CD4-positive, alpha-beta T cell treated with Interleukin-10 for 1 hour (primary cell): Measurements from ENCODE around the gene LCN12.

ENCODE experiments used
- DNase-seq: peaks from one replicate; pipeline ENCODE4 v3.0.0-alpha.2; 2020

Gene LCN12

DNA sequence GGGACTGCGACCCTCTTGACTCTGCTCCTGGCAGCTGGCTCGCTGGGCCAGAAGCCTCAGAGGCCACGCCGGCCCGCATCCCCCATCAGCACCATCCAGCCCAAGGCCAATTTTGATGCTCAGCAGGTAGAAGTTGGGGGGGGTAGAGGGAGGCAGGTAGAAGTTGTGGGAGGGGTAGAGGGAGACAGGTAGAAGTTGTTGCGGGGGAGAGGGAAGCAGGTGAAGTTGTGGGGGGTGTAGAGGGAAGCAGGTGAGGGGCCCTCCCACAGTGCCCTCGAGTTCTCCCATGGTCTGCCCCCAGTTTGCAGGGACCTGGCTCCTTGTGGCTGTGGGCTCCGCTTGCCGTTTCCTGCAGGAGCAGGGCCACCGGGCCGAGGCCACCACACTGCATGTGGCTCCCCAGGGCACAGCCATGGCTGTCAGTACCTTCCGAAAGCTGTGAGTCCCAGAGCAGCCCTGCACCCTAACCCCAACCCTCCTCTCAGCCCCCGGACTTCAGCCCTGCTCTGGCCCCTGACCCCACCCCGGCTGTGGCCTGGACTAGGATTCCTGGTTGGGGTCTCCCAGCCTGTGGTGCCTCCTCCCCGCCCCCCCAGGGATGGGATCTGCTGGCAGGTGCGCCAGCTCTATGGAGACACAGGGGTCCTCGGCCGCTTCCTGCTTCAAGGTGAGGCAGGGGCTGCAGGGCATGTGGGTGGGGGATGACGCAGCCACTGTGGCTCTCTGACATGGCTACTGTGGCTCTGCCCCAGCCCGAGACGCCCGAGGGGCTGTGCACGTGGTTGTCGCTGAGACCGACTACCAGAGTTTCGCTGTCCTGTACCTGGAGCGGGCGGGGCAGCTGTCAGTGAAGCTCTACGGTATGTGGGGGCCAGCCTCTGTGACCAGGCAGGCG is 6.5 kb upstream of the LCN12 start:
- DNase-seq, result no peak

DNA sequence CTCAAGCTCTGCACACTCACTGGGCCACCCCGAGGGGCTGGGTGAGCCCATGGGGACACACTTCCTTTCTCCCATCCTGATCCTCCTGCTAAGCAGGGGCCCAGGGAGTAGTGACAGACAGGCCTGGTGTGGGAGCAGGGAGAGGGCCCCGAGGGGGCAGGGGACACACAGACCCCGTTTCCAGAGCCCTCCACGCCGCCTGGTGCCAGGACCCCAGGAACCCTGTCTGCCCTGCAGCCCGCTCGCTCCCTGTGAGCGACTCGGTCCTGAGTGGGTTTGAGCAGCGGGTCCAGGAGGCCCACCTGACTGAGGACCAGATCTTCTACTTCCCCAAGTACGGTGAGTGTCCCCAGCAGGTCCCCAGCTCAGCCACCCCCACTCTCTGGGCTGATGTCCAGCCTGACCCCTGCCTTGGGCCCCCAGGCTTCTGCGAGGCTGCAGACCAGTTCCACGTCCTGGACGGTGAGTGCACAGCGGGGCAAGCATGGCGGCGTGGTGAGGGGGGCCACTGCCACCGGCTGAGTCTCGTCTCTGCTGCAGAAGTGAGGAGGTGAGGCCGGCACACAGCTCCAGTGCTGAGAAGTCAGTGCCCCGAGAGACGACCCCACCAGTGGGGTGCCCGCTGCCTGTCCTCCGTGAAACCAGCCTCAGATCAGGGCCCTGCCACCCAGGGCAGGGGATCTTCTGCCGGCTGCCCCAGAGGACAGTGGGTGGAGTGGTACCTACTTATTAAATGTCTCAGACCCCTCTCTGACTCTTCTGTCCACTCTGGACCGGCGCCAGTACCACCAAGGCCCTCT is 5.6 kb upstream of the LCN12 start:
- no peak for DNase-seq

DNA sequence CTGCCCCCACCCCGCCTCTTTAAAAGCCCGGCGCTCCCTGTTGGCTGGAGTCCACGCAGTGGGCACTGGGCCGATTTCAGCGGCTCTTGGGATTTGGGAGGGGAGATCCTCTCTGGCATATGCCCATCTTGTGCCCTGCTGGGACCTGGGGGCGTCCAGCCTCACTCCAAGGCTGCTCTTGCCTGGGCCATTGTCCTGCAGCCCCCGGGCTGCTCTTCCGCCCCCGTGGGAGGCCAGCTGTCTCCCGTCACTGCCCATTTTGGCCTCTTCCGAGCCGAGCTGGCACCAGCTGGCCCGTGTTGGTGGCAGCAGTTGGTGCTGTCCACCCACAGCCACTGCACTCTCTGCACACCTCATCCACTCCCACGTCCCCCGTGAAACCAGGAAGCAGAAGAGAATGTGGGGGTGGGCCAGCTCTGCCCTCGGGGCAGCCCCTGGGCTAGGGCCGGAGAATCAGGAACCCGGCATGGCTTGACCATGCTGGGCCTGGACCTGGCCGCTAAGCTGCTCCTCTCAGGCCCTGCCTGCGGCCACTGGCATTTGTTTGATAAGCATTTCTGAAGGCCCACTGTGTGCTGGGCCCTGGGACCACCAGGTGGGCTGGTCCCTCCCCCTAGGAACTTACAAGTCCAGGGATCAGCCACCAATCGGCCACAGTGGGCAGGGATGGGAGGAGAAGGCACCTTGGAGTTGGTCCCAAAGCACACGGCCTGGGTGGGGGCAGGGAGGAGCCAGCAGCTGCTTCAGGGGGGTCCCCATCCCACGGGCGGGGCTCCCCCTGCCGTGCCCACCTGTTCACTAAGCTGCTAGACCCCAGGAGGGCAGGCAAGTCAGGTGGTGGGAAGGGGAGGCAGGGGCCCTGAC is 4.8 kb upstream of the LCN12 start:
- DNase-seq, result no peak

DNA sequence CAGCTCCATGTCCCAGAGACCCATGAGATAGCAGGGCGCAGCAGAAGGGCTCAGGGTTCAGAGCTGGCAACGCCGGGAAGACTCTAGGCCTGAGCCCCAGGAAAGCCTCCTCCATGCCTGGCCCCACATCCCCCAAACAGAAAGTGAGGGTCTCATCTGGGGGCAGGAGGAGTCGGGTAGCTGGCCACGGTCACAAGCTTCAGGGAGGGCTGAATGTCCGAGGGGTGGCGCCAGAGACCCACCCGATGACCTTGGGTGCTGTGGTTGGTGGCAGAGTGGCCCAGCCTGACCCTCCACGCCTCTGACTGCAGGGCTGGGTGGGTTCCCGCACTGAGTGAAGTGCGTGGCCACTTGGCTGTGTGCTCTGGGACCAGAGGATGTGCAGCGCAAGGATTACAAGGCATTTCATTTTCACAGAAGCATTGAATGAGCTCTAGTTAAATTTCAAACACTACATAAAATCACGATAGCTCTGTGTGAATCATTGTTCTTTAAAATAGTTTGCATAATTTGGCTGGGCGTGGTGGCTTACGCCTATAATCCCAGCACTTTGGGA is 4.0 kb upstream of the LCN12 start:
- DNase-seq, result peak; percentile 35

DNA sequence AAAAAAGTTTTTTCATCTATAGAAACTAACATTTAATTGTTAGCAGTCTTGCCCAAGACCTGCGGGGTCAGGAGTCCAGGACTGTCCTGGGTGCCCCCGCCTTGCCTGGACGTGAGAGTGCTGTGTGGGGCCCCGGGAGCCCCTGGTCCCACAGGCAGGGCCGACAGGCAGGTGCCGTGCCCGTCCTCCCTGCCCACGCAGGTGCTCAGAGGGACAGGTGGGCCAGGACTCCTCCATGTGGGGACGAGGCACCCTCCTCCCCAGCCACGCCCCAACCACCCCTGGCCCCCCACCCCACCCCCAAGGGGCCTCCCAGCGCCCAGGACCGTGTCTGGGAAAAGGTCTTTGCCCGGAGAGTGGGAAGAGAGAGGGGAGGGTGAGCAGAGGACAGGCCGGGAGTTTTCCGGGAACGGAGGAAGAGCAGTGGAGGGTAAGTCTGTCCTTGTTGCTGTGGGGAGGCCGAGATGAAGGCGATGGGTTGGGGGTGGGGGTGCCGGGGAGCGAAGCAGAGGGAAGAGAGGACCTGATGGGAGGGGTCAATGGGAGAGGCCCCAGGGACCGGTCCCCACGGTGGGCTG is 2.7 kb upstream of the LCN12 start:
- DNase-seq, result no peak

DNA sequence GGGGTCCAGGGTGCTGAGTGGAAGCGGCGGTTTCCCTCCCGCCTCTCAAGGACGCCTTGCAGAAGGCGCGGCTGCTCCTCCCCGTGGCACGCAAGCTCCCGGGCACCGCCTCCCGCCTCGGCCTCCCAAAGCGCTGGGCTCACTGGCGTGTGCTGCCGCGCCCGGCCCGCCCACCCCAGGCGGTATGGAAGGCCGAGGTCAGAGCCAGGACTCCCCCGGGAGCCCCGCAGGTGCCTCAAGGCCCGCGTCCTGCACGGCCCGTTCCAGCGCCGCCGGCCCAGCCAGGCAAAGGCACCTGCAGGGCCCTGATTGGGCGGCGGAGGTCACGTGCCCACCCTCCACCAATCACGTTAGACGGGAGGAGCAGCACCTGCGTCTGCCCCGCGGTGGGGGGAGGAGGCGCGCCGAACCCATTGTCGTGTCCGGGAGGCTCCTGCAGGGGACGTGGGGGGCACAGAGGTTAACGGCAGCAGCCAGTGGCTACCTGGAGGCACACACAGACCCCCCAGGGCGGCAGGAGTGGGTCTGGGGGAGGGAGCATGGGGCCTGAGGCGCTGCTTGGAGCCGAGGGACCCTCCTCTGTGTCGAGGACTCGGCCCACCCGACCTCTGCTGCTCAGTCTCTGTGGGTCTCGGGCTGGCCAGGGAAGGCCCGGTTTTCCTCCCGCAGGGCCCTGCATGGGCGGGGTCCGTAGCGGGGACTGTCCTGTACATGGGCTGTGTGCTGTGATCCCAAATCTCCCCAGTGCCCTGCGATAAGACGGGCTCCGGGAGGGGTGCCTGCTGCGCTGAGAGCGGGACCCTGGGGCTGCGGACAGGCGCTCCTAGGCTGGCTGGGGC is 2.0 kb upstream of the LCN12 start:
- DNase-seq, result peak; percentile 96

DNA sequence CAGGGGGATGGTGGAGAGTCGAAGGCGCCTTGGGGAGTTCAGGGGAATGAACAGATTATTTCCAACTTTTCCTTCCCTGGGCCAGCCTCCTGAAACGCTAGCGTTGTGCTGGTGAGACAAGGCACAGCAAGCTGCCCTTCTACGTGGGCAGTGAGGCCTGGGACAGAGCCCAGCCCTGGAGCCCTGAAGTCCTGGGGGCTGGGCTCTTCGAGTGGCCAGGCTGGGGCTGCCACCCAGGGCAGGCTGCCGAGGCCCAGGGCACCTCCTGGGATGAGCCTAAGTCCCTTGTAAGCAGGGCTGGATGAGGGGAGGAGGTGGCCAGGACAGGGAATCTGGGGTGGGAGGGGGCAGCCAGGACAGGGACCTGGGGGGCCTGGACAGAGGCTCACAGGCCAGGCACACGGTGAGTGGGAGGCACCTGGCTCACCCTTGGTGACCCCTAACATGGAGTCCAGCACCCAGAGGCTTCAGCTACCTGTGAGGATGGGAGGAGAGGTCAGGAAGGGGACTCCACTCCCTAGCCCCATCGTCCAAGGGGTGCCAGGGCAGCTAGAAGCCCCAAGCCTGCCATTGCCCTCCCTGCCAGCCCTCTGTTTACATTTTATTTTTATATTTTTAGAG is 1.3 kb upstream of the LCN12 start:
- no peak for DNase-seq

DNA sequence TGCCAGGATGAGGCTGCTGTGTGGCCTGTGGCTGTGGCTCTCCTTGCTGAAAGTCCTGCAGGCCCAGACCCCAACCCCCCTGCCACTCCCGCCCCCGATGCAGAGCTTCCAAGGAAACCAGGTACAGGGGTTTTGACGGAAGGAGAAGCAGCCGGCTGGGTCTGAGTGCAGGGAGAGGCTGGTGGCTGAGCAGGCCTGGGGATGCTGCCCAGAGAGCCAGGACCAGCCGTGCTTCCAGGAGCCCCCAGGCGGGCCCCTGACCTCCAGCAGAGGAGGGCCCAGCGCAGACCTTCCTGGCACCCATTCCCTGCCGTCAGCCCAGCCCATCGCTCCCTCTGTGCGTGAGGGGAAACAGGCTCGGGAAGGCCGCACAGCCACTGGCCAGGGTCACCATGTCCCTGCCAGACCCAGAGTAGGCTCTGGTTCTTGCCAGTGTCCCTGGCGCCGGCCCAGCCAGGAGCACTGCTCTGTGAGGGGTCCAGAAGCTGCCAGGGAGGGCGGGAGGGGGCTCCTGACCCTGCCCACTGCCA is 313 bp downstream of the LCN12 start:
- DNase-seq, result no peak

DNA sequence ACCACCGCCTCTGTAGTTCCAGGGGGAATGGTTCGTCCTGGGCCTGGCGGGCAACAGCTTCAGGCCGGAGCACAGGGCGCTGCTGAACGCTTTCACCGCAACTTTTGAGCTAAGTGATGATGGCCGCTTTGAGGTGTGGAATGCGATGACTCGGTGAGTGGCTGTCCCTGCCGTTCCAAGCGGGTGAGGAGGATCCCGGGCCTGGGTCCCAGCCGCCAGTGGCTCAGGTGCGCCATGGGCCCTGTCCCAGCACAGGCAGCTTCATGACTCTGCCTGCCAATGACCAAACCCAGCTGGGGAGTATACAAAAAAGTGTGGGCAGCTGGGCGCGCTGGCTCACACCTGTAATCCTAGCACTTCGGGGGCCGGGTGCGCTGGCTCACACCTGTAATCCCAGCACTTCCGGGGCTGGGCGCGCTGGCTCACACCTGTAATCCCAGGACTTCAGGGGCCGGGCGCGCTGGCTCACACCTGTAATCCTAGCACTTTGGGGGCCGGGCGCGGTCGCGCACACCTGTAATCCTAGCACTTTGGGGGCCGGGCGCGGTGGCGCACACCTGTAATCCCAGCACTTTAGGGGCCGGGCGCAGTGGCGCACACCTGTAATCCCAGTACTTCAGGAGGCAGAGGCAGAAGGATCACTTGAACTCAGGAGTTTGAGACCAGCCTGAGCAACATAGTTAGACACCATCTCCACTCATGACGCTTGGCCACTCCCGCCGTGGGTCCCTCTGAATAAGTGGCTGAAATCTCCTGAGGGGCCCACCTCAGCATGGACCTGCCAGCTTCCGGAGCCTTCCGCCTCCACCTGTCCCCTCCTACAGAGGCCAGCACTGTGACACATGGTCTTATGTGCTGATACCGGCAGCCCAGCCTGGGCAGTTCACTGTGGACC is 1.1 kb downstream of the LCN12 start:
- no peak for DNase-seq

DNA sequence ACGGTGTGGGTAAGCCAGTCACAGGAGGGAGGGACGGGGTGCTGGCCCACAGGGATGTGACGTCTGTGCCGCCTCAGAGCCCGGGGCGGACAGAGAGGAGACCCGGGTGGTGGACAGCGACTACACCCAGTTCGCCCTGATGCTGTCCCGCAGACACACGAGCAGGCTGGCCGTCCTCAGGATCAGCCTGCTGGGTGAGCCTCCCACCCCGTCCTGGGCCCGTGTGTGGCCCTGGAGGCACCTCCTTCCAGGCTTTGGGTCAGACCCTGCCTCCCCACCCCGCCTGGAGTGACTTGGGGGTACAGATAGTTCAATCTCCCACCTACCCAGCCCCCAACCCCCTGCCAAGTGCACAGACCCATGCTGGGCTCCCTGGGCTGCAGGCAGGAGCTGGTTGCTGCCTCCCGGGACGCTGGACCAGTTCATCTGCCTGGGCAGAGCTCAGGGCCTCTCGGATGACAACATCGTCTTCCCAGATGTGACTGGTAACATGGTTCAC is 1.7 kb downstream of the LCN12 start:
- DNase-seq, result no peak

DNA sequence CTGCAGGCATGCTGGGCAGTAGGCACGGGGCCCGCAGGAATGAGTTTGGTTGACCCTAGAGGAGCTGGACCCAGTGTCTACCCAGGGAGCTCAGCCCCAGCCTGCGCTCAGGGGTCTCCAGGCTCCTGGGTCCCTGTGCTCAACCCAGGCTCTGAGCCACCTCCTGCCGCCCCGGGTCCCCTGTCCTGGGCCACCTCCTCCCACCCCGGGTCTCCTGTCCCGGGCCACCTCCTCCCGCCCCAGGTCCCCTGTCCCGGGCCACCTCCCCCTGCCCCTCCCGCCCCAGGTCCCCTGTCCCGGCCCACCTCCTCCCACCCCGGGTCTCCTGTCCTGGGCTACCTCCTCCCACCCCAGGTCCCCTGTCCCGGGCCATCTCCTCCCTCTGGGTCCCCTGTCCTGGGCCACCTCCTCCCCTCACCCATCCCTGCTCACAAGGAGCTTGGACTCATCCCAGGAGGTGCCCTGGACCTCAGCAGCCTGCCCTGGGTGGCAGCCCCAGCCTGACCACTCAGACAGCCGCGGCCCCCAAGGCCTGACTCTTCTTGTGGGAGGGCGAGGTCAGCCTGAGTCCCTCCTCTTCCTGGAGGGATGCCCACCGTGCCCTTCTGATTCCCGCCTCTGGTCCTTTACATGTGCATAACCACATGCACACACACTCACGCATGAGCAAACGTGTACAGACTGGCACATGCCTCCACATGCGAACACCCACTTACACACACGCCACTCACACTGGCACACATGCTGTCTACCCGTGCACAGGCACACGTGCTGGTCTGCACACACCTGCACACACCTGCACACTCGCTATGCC is 2.4 kb downstream of the LCN12 start:
- no peak for DNase-seq

DNA sequence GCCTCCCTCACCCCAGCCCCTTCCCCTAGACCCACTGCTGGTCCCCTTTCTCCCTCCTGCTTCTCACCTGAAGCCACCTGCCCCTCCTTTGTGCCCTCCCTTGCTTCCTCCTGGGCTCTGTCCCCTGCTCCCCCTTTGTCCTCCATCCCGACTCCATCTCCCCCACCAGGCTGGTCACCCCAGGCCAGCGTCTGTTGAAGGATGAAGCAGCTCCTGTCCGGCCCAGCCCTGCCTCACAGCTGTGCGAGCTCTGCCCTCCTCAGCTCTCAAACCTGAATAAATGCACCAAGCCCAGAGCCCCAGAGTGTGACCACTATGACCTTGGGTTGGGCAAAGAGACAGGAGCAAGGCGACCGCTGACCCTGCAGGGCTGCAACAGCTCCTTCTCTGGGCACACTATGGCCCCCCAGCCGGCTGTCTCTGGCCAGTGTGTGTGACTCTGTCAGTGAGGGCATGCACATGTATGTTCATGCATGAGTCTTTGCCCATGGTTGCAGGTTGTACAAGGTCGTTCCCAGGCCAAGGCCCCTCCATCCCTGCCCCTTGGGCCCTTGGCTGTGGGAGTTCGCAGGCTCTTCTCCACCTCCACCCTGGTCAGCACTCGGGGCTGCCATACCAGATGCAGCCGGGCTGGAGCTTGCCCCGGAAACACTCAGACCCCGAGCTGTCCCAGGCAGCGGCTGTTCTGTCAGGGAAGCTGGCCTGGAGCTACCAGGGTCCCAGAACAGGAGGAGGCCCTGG is 3.3 kb downstream of the LCN12 start:
- no peak for DNase-seq

DNA sequence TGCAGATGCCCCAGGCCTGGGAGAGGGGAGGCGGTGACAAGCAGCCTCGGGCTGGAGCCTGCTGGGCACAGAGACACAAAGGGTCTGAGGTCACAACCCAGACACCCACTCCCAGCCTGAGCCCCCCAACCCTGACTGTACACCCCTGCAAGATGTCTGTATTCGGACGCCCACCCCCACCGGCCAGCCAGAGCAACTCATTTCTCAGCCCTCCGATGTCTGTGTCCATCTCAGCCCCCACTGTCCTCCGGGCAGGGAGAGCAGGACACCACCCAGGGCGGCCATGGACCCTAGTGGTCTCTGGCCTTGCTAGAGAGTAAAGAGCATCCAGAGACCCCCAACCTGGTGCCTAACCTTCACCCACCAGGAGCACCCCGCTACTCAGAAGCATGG is 3.9 kb downstream of the LCN12 start:
- DNase-seq, result no peak

DNA sequence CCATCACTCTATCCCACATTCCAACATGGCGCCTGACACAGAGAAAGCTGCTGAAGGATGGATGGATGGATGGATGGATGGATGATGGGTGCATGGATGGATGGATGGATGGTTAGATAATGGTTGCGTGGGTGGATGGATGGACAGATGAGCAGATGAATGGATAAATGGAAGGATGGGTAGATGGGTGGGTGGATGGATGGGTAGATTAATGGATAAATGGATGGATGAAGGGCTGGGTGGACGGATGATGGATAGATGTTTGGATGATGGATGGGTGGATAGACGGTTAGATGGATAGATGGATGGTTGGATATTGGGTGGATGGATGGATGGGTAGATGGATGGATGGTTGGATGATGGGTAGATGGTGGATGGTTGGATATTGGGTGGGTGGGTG is 4.5 kb downstream of the LCN12 start:
- DNase-seq, result no peak

DNA sequence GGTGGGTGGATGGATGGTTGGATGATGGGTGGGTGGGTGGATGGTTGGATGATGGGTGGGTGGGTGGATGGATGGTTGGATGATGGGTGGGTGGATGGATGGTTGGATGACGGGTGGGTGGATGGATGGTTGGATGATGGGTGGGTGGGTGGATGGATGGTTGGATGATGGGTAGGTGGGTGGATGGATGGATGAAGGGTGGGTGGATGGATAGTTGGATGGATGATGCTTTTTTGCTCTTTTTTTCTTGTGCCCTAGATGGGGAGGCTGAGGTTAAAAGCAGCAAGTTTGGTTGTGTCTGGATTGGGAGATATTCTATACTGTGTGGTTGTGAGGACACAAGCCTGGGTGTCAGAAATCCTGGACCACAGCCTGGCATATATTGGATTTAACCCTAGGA is 5.4 kb downstream of the LCN12 start:
- no peak for DNase-seq

DNA sequence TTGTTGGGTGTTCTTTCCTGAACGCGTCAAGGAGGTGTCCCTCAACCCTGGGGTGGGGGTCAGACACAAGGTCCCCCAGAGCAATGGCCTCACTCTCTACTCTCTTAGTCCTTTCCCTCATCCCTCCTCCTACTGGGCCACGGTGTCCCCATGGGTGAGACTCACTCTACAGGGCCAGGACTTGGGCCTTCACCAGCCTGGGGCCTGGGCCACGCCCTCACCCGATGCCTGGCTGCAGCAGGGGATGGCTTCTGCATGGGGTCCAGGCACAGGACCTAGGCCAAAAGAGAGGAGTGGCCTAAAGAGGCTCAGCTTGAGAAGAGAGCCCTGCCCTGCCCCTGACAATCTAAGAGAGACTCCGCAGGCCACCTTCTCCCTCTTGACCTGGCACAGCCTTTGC is 5.8 kb downstream of the LCN12 start:
- DNase-seq, result no peak

DNA sequence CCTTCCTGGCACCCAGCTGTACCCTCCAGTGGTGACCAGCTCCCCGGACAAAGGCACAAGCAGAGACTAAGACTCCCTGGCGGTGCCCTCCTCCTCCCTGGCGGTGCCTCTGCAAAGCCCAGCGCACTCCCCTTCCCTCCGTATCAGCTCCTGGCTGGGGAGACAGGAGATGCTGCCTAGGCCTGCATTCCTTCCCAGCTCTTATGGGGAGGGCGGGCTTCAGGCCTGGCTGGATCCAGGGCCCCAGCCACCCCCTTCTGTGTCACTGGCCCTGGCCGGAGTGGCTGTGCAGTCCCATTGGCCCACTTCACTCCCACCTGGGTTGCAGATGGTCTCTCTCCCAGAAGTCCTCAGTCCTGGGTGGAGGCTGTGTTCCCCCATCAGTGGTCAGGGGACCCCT is 6.4 kb downstream of the LCN12 start:
- no peak for DNase-seq
